HG03097 (cell line): ENCODE data around the gene RPS15.

Experiments used
- ATAC-seq: cut with Tn5 transposase; IDR thresholded peaks from one replicate; pipeline ENCODE4 v1.9.1; 2021; ENCODE audit not compliant: unreplicated experiment, low FRiP score

The RPS15 gene

GRCh38 chr19:1438035-1438932 lies at the start of gene RPS15:
TSS of gene RPS15 (plus strand) at chr19:1438396. CDS start at chr19:1438426, 30 bp downstream.
- peak; percentile 75 for ATAC-seq

- no peak for ATAC-seq
These were observed 49.6 kb upstream of the RPS15 start for GRCh38 chr19:1388637-1389026.

- ATAC-seq: no peak
These were observed 48.9 kb upstream of the RPS15 start for GRCh38 chr19:1389033-1389940.

GRCh38 chr19:1390890-1391423 lies 47.2 kb upstream of the RPS15 start:
- no peak for ATAC-seq

GRCh38 chr19:1392407-1392806 lies 45.8 kb upstream of the RPS15 start:
- ATAC-seq: no peak

- no peak for ATAC-seq
These were observed 45.2 kb upstream of the RPS15 start for GRCh38 chr19:1392939-1393530.

GRCh38 chr19:1393841-1394240 lies 44.4 kb upstream of the RPS15 start:
- ATAC-seq: no peak

GRCh38 chr19:1394252-1395193 lies 43.7 kb upstream of the RPS15 start:
- no peak for ATAC-seq

- no peak for ATAC-seq
These were observed 42.8 kb upstream of the RPS15 start for GRCh38 chr19:1395194-1396018.

GRCh38 chr19:1396019-1396767 lies 42.0 kb upstream of the RPS15 start:
- no peak for ATAC-seq

- no peak for ATAC-seq
These were observed 41.2 kb upstream of the RPS15 start for GRCh38 chr19:1396768-1397679.

- no peak for ATAC-seq
These were observed 40.4 kb upstream of the RPS15 start for GRCh38 chr19:1397838-1398237.

- ATAC-seq: no peak
These were observed 39.1 kb upstream of the RPS15 start for GRCh38 chr19:1399079-1399478.

GRCh38 chr19:1399745-1400144 lies 38.5 kb upstream of the RPS15 start:
- ATAC-seq: no peak

- no peak for ATAC-seq
These were observed 37.7 kb upstream of the RPS15 start for GRCh38 chr19:1400281-1401137.
